HEK293 (cell line): Measurements from ENCODE around the gene CLIC3.
A peak's percentile ranks its signal among the peaks of the same experiment; 100 is the strongest.

Experiments used
- BCL11A ChIP-seq: fragments of 450-650 bp; formaldehyde crosslinking; IDR thresholded peaks from 2 replicates; pipeline ENCODE4 v1.5.1; 2016; ENCODE audit warnings: low read depth, missing biosample characterization, missing genetic modification characterization
- GLI4 ChIP-seq: fragments of 450-650 bp; formaldehyde crosslinking; IDR thresholded peaks from 2 replicates; pipeline ENCODE4 v1.5.1; 2016; ENCODE audit warnings: missing biosample characterization, missing genetic modification characterization
- GLIS2 ChIP-seq: fragments of 450-650 bp; formaldehyde crosslinking; IDR thresholded peaks from 2 replicates; pipeline ENCODE4 v1.5.1; 2016; ENCODE audit warnings: missing biosample characterization, missing genetic modification characterization
- KLF16 ChIP-seq: fragments of 450-650 bp; formaldehyde crosslinking; IDR thresholded peaks from 2 replicates; pipeline ENCODE4 v1.5.1; 2017; ENCODE audit warnings: missing biosample characterization, missing genetic modification characterization
- KLF17 ChIP-seq: fragments of 450-650 bp; formaldehyde crosslinking; IDR thresholded peaks from 2 replicates; pipeline ENCODE4 v1.5.1; 2016; ENCODE audit warnings: missing biosample characterization, missing genetic modification characterization
- MEIS1 ChIP-seq: sonication (generic); formaldehyde crosslinking; IDR thresholded peaks from 2 replicates; pipeline ENCODE4 v1.8.1; 2022; ENCODE audit warnings: missing genetic modification reagents, mild to moderate bottlenecking, borderline replicate concordance
- SCRT2 ChIP-seq: fragments of 450-650 bp; formaldehyde crosslinking; IDR thresholded peaks from 2 replicates; pipeline ENCODE4 v1.5.1; 2016; ENCODE audit warnings: missing biosample characterization, missing genetic modification characterization
- SP3 ChIP-seq: fragments of 450-650 bp; formaldehyde crosslinking; IDR thresholded peaks from 2 replicates; pipeline ENCODE4 v1.5.1; 2016; ENCODE audit warnings: missing biosample characterization, missing genetic modification characterization
- ZBTB17 ChIP-seq: fragments of 450-650 bp; formaldehyde crosslinking; IDR thresholded peaks from 2 replicates; pipeline ENCODE4 v1.5.1; 2016; ENCODE audit warnings: missing biosample characterization, missing genetic modification characterization
- ZBTB8A ChIP-seq: fragments of 450-650 bp; formaldehyde crosslinking; IDR thresholded peaks from 2 replicates; pipeline ENCODE4 v1.5.1; 2016; ENCODE audit warnings: missing biosample characterization, missing genetic modification characterization
- ZFHX2 ChIP-seq: fragments of 450-650 bp; formaldehyde crosslinking; conservative IDR thresholded peaks from 2 replicates; pipeline ENCODE4 v1.5.1; 2016; ENCODE audit warnings: missing biosample characterization, missing genetic modification characterization
- ZFP69B ChIP-seq: fragments of 450-650 bp; formaldehyde crosslinking; IDR thresholded peaks from 2 replicates; pipeline ENCODE4 v1.5.1; 2016; ENCODE audit warnings: missing biosample characterization, missing genetic modification characterization
- ZIC2 ChIP-seq: fragments of 450-650 bp; formaldehyde crosslinking; IDR thresholded peaks from 2 replicates; pipeline ENCODE4 v1.5.1; 2016; ENCODE audit warnings: missing biosample characterization, missing genetic modification characterization
- ZNF112 ChIP-seq: fragments of 450-650 bp; formaldehyde crosslinking; IDR thresholded peaks from 2 replicates; pipeline ENCODE4 v1.5.0; 2017; ENCODE audit warnings: missing biosample characterization, missing genetic modification characterization
- ZNF121 ChIP-seq: fragments of 450-650 bp; formaldehyde crosslinking; IDR thresholded peaks from 2 replicates; pipeline ENCODE4 v1.5.1; 2016; ENCODE audit warnings: missing biosample characterization, missing genetic modification characterization
- ZNF350 ChIP-seq: fragments of 450-650 bp; formaldehyde crosslinking; IDR thresholded peaks from 2 replicates; pipeline ENCODE4 v1.5.0; 2017; ENCODE audit warnings: missing biosample characterization, mild to moderate bottlenecking, missing genetic modification characterization
- ZNF391 ChIP-seq: fragments of 450-650 bp; formaldehyde crosslinking; IDR thresholded peaks from 2 replicates; pipeline ENCODE4 v1.5.1; 2016; ENCODE audit warnings: low read depth, missing biosample characterization, missing genetic modification characterization, borderline replicate concordance
- ZNF473 ChIP-seq: fragments of 450-650 bp; formaldehyde crosslinking; IDR thresholded peaks from 2 replicates; pipeline ENCODE4 v1.5.1; 2017; ENCODE audit warnings: missing biosample characterization, missing genetic modification characterization
- ZNF521 ChIP-seq: fragments of 450-650 bp; formaldehyde crosslinking; IDR thresholded peaks from 2 replicates; pipeline ENCODE4 v1.5.1; 2017; ENCODE audit warnings: missing biosample characterization, mild to moderate bottlenecking, missing genetic modification characterization
- ZNF561 ChIP-seq: fragments of 450-650 bp; IDR thresholded peaks from 2 replicates; pipeline ENCODE4 v1.5.1; 2018; ENCODE audit warnings: missing biosample characterization, missing genetic modification characterization, borderline replicate concordance
- ZNF621 ChIP-seq: fragments of 450-650 bp; formaldehyde crosslinking; IDR thresholded peaks from 2 replicates; pipeline ENCODE4 v1.5.1; 2017; ENCODE audit warnings: missing biosample characterization, missing genetic modification characterization
- ZNF626 ChIP-seq: fragments of 450-650 bp; sonication (Bioruptor Pico); formaldehyde crosslinking; IDR thresholded peaks from 2 replicates; pipeline ENCODE4 v1.5.1; 2018; ENCODE audit warnings: missing biosample characterization, missing genetic modification characterization, inconsistent platforms
- ZNF707 ChIP-seq: fragments of 450-650 bp; formaldehyde crosslinking; IDR thresholded peaks from 2 replicates; pipeline ENCODE4 v1.5.1; 2016; ENCODE audit warnings: missing biosample characterization, missing genetic modification characterization
- ZSCAN5A ChIP-seq: fragments of 450-650 bp; formaldehyde crosslinking; IDR thresholded peaks from 2 replicates; pipeline ENCODE4 v1.5.1; 2016; ENCODE audit warnings: missing biosample characterization, missing genetic modification characterization
- TF ChIP-seq, protein P1 (sequence below): sonication (generic); formaldehyde crosslinking; IDR thresholded peaks from 2 replicates; pipeline ENCODE4 v1.8.1; 2022; ENCODE audit warnings: mild to moderate bottlenecking, moderate library complexity, missing genetic modification reagents
- TF ChIP-seq, protein P2 (sequence below): fragments of 450-650 bp; formaldehyde crosslinking; IDR thresholded peaks from 2 replicates; pipeline ENCODE4 v1.5.1; 2016; ENCODE audit warnings: missing biosample characterization, missing genetic modification characterization
- TF ChIP-seq, protein P3 (sequence below): fragments of 450-650 bp; formaldehyde crosslinking; IDR thresholded peaks from 2 replicates; pipeline ENCODE4 v1.5.1; 2016; ENCODE audit warnings: missing biosample characterization, missing genetic modification characterization
- TF ChIP-seq, protein P4 (sequence below): fragments of 450-650 bp; formaldehyde crosslinking; IDR thresholded peaks from 2 replicates; pipeline ENCODE4 v1.5.1; 2016; ENCODE audit warnings: missing biosample characterization, missing genetic modification characterization
- TF ChIP-seq, protein P5 (sequence below): fragments of 450-650 bp; formaldehyde crosslinking; IDR thresholded peaks from 2 replicates; pipeline ENCODE4 v1.5.1; 2016; ENCODE audit warnings: missing biosample characterization, missing genetic modification characterization

Gene CLIC3

GRCh38 chr9:136949817-136950655 is 46.3 kb downstream of the CLIC3 start (continued):
- TF ChIP-seq ZNF473, result no peak
- peak; percentile 32 for TF ChIP-seq SCRT2 (tag by site-specific recombination)
- peak; percentile 8; the same call in 1 of the 2 replicates for TF ChIP-seq KLF16 (tag by site-specific recombination)
- TF ChIP-seq ZNF626, result no peak
- no peak; the same call in 1 of the 2 replicates for TF ChIP-seq ZNF391 (tag by site-specific recombination)
- TF ChIP-seq, protein P1, sequence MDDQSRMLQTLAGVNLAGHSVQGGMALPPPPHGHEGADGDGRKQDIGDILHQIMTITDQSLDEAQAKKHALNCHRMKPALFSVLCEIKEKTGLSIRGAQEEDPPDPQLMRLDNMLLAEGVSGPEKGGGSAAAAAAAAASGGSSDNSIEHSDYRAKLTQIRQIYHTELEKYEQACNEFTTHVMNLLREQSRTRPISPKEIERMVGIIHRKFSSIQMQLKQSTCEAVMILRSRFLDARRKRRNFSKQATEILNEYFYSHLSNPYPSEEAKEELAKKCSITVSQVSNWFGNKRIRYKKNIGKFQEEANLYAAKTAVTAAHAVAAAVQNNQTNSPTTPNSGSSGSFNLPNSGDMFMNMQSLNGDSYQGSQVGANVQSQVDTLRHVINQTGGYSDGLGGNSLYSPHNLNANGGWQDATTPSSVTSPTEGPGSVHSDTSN (CRISPR knock-in tag), result peak; percentile 13; the same call in 1 of the 2 replicates
- TF ChIP-seq ZNF350 (tag by site-specific recombination), result no peak
- TF ChIP-seq GLIS2 (tag by site-specific recombination), result peak; percentile 97
- TF ChIP-seq KLF17 (tag by site-specific recombination), result peak; percentile 25
- no peak for TF ChIP-seq ZNF112 (tag by site-specific recombination)
- TF ChIP-seq ZFP69B (tag by site-specific recombination), result 0 out of 2 replicates have a peak, but pooled peaks have one; percentile 9
- TF ChIP-seq, protein P2, sequence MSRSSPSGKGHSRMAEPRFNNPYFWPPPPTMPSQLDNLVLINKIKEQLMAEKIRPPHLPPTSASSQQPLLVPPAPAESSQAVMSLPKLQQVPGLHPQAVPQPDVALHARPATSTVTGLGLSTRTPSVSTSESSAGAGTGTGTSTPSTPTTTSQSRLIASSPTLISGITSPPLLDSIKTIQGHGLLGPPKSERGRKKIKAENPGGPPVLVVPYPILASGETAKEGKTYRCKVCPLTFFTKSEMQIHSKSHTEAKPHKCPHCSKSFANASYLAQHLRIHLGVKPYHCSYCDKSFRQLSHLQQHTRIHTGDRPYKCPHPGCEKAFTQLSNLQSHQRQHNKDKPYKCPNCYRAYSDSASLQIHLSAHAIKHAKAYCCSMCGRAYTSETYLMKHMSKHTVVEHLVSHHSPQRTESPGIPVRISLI (tag by site-specific recombination), result no peak
- TF ChIP-seq ZNF707 (tag by site-specific recombination), result no peak
- peak; percentile 77 for TF ChIP-seq SP3 (tag by site-specific recombination)
- TF ChIP-seq ZNF521 (tag by site-specific recombination), result no peak
- TF ChIP-seq ZIC2 (tag by site-specific recombination), result peak; percentile 96
- TF ChIP-seq MEIS1, result no peak
- peak; percentile 50 for TF ChIP-seq ZFHX2 (tag by site-specific recombination)
- TF ChIP-seq, protein P3, sequence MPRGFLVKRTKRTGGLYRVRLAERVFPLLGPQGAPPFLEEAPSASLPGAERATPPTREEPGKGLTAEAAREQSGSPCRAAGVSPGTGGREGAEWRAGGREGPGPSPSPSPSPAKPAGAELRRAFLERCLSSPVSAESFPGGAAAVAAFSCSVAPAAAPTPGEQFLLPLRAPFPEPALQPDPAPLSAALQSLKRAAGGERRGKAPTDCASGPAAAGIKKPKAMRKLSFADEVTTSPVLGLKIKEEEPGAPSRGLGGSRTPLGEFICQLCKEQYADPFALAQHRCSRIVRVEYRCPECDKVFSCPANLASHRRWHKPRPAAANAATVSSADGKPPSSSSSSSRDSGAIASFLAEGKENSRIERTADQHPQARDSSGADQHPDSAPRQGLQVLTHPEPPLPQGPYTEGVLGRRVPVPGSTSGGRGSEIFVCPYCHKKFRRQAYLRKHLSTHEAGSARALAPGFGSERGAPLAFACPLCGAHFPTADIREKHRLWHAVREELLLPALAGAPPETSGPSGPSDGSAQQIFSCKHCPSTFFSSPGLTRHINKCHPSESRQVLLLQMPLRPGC (tag by site-specific recombination), result no peak
- TF ChIP-seq ZNF121 (tag by site-specific recombination), result 0 out of 2 replicates have a peak, but pooled peaks have one; percentile 6
- peak; percentile 98 for TF ChIP-seq ZBTB8A (tag by site-specific recombination)
- TF ChIP-seq, protein P4, sequence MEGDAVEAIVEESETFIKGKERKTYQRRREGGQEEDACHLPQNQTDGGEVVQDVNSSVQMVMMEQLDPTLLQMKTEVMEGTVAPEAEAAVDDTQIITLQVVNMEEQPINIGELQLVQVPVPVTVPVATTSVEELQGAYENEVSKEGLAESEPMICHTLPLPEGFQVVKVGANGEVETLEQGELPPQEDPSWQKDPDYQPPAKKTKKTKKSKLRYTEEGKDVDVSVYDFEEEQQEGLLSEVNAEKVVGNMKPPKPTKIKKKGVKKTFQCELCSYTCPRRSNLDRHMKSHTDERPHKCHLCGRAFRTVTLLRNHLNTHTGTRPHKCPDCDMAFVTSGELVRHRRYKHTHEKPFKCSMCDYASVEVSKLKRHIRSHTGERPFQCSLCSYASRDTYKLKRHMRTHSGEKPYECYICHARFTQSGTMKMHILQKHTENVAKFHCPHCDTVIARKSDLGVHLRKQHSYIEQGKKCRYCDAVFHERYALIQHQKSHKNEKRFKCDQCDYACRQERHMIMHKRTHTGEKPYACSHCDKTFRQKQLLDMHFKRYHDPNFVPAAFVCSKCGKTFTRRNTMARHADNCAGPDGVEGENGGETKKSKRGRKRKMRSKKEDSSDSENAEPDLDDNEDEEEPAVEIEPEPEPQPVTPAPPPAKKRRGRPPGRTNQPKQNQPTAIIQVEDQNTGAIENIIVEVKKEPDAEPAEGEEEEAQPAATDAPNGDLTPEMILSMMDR, result peak; percentile 86
- TF ChIP-seq, protein P5, sequence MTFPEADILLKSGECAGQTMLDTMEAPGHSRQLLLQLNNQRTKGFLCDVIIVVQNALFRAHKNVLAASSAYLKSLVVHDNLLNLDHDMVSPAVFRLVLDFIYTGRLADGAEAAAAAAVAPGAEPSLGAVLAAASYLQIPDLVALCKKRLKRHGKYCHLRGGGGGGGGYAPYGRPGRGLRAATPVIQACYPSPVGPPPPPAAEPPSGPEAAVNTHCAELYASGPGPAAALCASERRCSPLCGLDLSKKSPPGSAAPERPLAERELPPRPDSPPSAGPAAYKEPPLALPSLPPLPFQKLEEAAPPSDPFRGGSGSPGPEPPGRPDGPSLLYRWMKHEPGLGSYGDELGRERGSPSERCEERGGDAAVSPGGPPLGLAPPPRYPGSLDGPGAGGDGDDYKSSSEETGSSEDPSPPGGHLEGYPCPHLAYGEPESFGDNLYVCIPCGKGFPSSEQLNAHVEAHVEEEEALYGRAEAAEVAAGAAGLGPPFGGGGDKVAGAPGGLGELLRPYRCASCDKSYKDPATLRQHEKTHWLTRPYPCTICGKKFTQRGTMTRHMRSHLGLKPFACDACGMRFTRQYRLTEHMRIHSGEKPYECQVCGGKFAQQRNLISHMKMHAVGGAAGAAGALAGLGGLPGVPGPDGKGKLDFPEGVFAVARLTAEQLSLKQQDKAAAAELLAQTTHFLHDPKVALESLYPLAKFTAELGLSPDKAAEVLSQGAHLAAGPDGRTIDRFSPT (tag by site-specific recombination), result peak; percentile 68; the same call in 1 of the 2 replicates
- TF ChIP-seq BCL11A, result peak; percentile 34; the same call in 1 of the 2 replicates
- TF ChIP-seq ZNF561 (tag by site-specific recombination), result peak; percentile 76; the same call in 1 of the 2 replicates
- TF ChIP-seq ZBTB17 (tag by site-specific recombination), result peak; percentile 66; the same call in 1 of the 2 replicates
- TF ChIP-seq ZSCAN5A (tag by site-specific recombination), result no peak
- no peak for TF ChIP-seq ZNF621 (tag by site-specific recombination)
- TF ChIP-seq GLI4 (tag by site-specific recombination), result peak; percentile 96
